Panc1 (cell line): ENCODE results near the gene DHX38.

Source experiments
- CTCF ChIP-seq: fragments of 450-650 bp; IDR thresholded peaks from 2 replicates; pipeline ENCODE4 v1.5.1; 2017; ENCODE audit warnings: mild to moderate bottlenecking
- POLR2AphosphoS5 ChIP-seq: IDR thresholded peaks from 2 replicates; pipeline ENCODE4 v1.6.1; 2012; ENCODE audit warnings: mild to moderate bottlenecking, low read depth, low read length, moderate library complexity
- TF ChIP-seq, protein P1 (sequence below), 2 experiments: IDR thresholded peaks; 2 replicates each; pipeline ENCODE4 v1.6.1; 2011 to 2012; ENCODE audit warnings: low read depth in 2 of 2, control low read depth in 1 of 2, low read length in 1 of 2, mild to moderate bottlenecking in 1 of 2, moderate library complexity in 1 of 2; ENCODE audit not compliant: insufficient read depth in 1 of 2

- TF ChIP-seq CTCF (no peak), POLR2AphosphoS5 (no peak)
- TF ChIP-seq, protein P1, sequence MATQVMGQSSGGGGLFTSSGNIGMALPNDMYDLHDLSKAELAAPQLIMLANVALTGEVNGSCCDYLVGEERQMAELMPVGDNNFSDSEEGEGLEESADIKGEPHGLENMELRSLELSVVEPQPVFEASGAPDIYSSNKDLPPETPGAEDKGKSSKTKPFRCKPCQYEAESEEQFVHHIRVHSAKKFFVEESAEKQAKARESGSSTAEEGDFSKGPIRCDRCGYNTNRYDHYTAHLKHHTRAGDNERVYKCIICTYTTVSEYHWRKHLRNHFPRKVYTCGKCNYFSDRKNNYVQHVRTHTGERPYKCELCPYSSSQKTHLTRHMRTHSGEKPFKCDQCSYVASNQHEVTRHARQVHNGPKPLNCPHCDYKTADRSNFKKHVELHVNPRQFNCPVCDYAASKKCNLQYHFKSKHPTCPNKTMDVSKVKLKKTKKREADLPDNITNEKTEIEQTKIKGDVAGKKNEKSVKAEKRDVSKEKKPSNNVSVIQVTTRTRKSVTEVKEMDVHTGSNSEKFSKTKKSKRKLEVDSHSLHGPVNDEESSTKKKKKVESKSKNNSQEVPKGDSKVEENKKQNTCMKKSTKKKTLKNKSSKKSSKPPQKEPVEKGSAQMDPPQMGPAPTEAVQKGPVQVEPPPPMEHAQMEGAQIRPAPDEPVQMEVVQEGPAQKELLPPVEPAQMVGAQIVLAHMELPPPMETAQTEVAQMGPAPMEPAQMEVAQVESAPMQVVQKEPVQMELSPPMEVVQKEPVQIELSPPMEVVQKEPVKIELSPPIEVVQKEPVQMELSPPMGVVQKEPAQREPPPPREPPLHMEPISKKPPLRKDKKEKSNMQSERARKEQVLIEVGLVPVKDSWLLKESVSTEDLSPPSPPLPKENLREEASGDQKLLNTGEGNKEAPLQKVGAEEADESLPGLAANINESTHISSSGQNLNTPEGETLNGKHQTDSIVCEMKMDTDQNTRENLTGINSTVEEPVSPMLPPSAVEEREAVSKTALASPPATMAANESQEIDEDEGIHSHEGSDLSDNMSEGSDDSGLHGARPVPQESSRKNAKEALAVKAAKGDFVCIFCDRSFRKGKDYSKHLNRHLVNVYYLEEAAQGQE (IDR thresholded peaks at IDR 0.05; ENCODE audit: insufficient read depth in 1 of 2, low read depth in 2 of 2, low read length in 1 of 2): no peak
Observed at GRCh38 chr16:72105978-72106377, 12.3 kb downstream of the DHX38 start.
